CD4-positive, alpha-beta T cell treated with Interleukin-15 for 1 hour (primary cell): Measurements from ENCODE around the gene SAMD10.
A peak's percentile ranks its signal among the peaks of the same experiment; 100 is the strongest.

Experiments used
- DNase-seq: peaks from one replicate; pipeline ENCODE4 v3.0.0-alpha.2; 2020

Gene SAMD10

DNA sequence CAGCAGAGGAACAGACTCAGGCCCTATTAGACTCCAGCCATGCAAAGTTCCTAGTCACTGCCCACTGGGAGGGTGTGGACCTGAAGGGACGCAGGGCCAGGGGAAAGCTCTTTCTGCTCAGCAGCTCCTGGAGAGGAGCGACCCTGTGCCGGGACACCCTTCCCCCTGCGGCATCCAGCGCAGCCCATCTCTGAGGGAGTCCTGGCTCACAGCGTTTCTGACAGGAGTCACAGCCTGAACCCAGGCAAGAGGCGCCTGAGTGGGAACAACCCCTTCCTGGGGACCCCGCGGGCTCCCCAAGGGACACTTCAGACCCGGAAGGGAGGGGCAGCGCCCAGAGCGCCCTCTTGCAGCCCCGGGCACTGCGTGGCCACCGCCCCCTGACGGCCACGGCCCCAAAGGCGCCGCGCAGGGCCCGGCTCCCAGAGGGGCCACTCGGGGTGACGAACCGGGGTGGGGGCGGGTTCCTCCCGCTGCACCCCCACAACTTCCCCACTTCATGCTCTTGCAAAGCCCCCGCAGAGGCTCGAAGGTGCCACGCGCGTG is 24.1 kb downstream of the SAMD10 start:
- no peak for DNase-seq

GRCh38 chr20:63953764-63954429 is 25.5 kb downstream of the SAMD10 start:
- DNase-seq: no peak

GRCh38 chr20:63952769-63953168 is 26.7 kb downstream of the SAMD10 start:
- DNase-seq: no peak

DNA sequence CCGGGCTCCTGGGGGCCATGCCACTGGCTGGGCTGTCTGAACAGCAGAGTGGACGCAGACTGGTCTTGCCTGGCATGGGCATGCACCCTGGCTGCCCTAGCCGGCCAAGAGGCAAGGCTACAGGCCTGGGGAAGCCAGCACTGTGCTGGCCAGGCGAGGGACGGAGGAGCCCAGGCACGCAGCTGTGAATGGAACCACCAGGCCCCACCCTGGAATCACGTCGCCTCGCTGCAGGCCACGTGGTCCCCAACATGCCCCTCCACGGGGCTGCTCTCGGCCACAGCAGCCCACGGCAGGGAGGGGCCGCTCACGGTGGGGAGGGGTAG is 27.3 kb downstream of the SAMD10 start:
- no peak for DNase-seq

DNA sequence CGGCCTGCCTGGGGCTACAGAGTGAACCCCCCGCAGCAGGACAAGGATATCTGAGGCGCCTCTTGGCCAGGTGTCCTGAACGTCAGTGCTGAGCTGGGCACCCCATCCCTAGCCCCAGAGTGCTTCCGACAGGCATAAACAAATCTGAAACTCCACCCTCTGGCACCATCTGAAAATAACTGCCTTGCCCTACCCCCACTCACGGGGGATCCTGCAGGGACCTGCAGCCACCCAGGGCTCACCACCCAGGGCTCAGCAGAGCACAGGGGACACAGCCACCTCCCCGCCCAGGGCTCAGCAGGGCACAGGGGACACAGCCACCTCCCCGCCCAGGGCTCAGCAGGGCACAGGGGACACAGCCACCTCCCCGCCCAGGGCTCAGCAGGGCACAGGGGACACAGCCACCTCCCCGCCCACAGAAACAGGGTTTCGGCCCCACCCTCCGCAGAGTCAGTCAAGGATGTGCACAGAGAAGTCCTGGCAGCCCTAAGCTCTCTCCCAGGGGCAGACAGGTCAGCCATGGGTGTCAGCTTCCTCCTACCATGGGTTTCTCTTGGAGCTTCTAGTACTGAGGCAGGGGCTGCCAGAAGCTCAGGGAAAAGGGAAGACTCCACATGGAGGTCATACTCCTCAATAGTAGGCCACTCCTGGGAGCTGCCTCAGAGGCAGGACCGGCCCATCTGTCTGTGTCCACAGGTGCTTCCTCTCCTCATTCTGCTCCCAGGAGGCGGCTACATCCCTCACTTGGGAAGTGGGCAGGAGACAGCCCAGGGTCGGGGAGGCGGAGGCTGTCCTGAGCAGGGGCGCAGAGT is 27.8 kb downstream of the SAMD10 start:
- DNase-seq: no peak

DNA sequence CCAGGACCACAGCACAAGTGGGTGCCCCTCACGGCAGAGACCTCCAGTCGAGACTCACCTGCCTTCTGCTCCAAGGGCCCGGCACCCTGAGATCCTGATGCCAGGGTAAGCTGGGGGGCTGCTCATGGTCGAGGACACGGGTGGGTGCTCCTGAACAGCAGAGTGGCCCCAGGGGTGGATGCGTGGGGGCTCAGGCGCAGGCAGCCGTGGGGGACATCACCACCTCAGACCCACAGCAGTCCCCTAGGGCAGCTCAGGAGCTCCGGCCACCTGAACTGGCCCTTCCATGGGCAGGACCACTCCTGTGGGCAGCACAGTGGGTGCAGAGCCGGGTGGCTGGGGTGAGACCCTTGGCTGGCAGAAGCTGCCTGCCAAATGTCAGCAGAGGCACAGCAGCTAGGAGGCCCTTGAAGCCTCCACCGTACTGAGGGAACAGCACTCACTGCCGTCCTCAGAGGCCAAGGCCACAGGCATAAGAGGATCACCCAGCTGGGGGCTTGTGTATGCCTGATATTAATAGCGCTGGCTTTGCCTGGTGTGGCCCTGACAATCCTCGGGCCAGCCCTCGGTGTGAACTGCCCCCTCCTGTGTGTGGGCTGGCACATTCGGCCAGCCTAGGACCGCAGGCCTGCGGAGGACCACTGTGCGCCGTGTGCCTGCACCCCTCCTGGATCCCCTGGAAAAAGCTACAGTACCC is 28.6 kb downstream of the SAMD10 start:
- no peak for DNase-seq

- DNase-seq: no peak
Observed at GRCh38 chr20:63947638-63948456, 31.6 kb downstream of the SAMD10 start.

- DNase-seq: no peak
Observed at GRCh38 chr20:63946986-63947637, 32.3 kb downstream of the SAMD10 start.

- no peak for DNase-seq
Observed at GRCh38 chr20:63945921-63946920, 33.2 kb downstream of the SAMD10 start.

DNA sequence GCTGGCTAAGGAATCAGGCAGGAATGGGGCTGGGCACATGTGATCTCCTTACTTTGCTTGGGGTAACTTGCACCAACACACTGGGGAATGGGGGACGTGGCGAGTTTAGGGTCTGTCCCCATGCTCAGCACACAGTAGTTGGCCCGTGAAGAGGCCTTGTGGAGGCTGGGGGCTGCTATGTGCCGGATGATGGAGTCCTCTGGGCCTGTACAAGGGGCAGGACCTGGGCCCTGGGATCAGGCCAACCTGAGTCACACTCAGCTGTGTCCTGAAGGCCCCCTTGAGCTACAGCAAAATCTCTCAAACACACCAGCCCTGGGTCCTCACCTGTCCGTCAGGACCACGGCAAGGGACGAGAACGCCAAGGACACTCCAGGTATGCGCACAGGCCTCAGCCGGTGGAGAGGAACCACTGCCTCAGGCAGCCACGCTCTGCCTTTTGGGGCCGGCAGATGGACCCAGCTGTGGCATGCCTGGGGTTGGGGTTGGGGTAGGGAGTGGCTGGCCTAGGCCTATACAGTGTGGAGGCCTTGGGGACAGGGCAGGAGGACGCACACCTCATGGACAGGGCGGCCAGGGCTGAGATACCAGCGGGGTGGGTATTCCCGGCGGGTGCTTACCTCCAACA is 34.3 kb downstream of the SAMD10 start:
- DNase-seq: no peak

DNA sequence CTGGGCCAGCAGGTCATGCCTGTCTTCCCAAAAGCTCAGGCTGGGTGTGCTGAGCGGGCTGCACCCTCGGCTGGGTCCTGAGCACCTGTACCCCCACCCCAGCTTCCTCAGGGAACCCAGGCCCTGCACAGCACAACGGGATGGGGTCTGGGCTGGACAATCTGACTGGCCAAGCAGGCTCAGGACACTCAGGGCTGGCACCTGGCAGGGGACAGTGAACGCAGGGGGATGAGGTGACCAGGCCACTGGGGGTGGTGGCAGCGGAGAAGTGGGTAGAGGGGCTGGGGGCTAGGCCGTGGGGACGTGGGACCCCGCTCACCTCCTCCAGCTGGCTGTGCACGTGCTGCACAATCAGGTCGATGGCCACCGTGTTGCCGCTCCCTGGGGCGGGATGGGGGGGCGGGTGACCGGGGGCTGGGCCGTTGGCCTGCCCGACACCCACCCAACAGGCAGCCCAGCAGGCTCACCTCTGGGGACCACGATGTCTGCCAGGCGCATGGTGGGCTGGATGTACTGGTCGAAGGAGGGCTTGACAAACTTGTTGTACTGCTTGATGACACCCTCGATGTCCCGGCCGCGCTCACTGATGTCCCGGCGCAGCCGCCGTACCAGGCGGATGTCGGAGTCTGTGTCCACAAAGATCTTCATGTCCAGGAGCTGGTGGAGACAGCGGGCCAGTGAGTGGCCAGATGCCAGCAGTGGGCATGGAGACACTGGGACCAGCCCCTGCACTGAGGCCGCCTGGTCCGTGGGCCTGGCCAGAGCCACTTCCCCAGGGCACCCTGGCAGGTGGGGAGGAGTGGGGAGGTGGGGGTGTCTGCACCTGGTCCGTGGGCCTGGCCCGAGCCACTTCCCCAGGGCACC is 35.1 kb downstream of the SAMD10 start:
- DNase-seq: no peak

DNA sequence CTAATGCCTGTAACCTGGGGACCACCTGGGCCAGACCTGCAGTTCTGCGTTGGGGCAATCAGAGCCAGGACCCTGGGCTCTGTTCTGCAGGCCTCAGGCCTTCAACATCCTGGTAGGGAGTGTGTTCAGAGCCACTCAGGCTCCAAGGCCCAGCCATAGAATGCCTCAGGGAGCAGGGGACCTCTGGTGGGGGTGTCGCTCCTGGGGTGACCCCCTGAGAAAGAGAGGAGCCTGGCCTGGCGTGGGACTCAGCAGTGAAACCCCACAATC is 35.7 kb downstream of the SAMD10 start:
- DNase-seq: no peak

GRCh38 chr20:63942969-63943807 is 36.3 kb downstream of the SAMD10 start:
- no peak for DNase-seq

DNA sequence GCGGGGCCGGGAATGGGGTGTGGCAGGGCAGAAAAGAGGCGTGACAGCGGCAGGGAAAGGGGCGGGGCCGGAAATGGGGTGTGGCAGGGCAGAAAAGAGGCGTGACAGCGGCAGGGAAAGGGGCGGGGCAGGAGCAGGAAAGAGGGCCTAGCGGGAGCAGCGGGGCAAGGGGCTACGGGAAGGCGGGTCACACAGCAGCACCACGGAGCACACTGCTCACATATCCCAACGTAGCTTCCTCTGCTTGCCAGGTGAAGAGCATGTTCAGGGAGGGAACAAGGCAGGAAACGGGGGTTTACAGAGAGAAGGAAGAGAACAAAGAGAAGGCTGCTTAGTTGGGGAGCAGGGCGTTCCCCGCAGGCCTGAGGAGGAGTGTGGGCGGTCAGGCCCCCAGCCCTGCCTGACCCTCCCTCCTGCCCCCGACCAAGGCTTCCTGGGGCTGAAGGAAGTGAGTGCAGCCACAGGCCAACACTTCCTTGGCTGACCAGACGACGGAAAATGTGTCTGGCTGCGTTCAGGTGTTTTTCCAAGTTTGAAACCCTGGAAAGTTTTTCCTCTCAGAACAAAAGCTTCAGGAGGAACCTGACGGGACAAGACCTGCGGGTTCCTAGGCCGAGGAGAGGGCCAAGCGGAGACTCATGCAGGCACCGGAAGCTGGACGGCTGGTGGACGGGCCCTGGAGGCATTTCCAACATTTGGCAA is 37.0 kb downstream of the SAMD10 start:
- no peak for DNase-seq

- DNase-seq: peak; percentile 87
Observed at GRCh38 chr20:63941282-63942081, 38.0 kb downstream of the SAMD10 start.

DNA sequence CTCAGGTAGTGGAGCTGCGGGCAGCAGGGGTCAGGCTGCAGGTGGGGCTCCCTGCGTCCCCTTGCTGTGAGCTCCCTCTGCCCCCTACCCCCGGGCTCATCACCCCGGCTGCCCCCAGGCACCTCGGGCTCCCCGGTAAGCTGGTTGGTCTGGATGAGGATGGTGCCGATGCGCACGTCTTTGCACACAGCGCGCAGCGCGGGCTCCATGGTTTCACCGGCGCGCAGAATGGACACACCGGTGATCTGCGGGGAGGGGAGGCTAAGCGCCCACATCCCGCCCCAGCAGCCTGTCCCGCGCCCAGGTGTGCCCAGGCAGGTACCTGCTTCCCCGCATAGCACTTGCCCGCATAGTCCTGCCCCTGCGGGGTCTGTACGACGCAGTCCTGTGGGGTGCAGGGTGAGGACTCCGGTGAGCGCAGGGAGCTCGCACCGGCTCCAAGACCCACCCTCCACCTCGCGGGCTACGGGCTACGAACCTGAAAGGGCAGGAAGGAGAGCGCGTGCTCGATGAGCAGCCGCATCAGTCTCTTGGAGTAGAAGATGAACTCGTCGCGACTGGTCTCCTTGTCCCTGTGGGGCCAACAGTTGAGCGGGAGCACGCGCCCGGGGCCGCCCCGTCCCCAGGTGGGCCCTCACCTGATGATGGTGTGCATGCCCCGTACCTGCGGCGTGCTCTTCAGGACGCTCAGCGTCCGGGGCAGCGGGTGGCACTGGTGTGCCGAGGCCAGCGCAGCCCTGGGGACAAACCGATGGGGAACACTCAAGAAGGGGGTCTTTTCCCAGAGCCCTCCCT is 38.8 kb downstream of the SAMD10 start:
- DNase-seq: no peak
